Measurements from ENCODE around the gene ITPR1.

Gene ITPR1

GRCh38 chr3:4492208-4493013, 737 bp upstream of the ITPR1 start (continued):
- TF ChIP-seq ZNF488 (tag by site-specific recombination; IDR thresholded peaks at IDR 0.05): no peak
- TF ChIP-seq ZNF280D (tag by site-specific recombination; IDR thresholded peaks at IDR 0.05): no peak
- TF ChIP-seq ZFP37 (tag by site-specific recombination; IDR thresholded peaks at IDR 0.05): no peak
- TF ChIP-seq SP3 (tag by site-specific recombination; IDR thresholded peaks at IDR 0.05): no peak
- no peak for TF ChIP-seq ZNF266 (tag by site-specific recombination; IDR thresholded peaks at IDR 0.05; ENCODE audit: low read depth)
- no peak for TF ChIP-seq ZNF768 (tag by site-specific recombination; IDR thresholded peaks at IDR 0.05)
- no peak for TF ChIP-seq ZNF354C (tag by site-specific recombination; IDR thresholded peaks at IDR 0.05; ENCODE audit: borderline replicate concordance, low read depth)
- TF ChIP-seq ZBTB10 (tag by site-specific recombination; IDR thresholded peaks at IDR 0.05): no peak
- peak; percentile 21; the same call in 1 of the 2 replicates for TF ChIP-seq ZNF843 (tag by site-specific recombination; IDR thresholded peaks at IDR 0.05)
- TF ChIP-seq ZNF335 (tag by site-specific recombination; conservative IDR thresholded peaks at IDR 0.05): peak; percentile 94
- TF ChIP-seq ZNF416 (tag by site-specific recombination; IDR thresholded peaks at IDR 0.05): no peak
- no peak for TF ChIP-seq ZNF837 (tag by site-specific recombination; IDR thresholded peaks at IDR 0.05)
- no peak for TF ChIP-seq ZNF26 (tag by site-specific recombination; IDR thresholded peaks at IDR 0.05)
- TF ChIP-seq OSR2 (tag by site-specific recombination; IDR thresholded peaks at IDR 0.05): peak; percentile 52
- TF ChIP-seq ZNF433 (tag by site-specific recombination; IDR thresholded peaks at IDR 0.05; ENCODE audit: low read depth): no peak
- 0 out of 2 replicates have a peak, but pooled peaks have one; percentile 19 for TF ChIP-seq ZXDB (tag by site-specific recombination; IDR thresholded peaks at IDR 0.05)
- TF ChIP-seq HOXC10 (CRISPR knock-in tag; IDR thresholded peaks at IDR 0.05): no peak
- 0 out of 2 replicates have a peak, but pooled peaks have one; percentile 34 for TF ChIP-seq PRDM4 (tag by site-specific recombination; IDR thresholded peaks at IDR 0.05)
- TF ChIP-seq ZNF10 (tag by site-specific recombination; IDR thresholded peaks at IDR 0.05): no peak
- peak; percentile 77 for TF ChIP-seq GLIS1 (tag by site-specific recombination; IDR thresholded peaks at IDR 0.05)
- TF ChIP-seq ZNF791 (tag by site-specific recombination; IDR thresholded peaks at IDR 0.05): no peak
- no peak for TF ChIP-seq ZNF18 (tag by site-specific recombination; IDR thresholded peaks at IDR 0.05)
- no peak for TF ChIP-seq REPIN1 (tag by site-specific recombination; IDR thresholded peaks at IDR 0.05; ENCODE audit: low read depth)
- no peak; the same call in 1 of the 2 replicates for TF ChIP-seq ZSCAN30 (tag by site-specific recombination; IDR thresholded peaks at IDR 0.05)
- no peak for TF ChIP-seq KLF10 (tag by site-specific recombination; IDR thresholded peaks at IDR 0.05)
- peak; percentile 85 for TF ChIP-seq ZBTB8A (tag by site-specific recombination; IDR thresholded peaks at IDR 0.05)

Data from HEK293 (cell line).